H1 (cell line): ENCODE data around the gene MGLL. TPM values are rescaled to one million over a fixed set of nuclear protein-coding genes. Genes with fewer than 3 reads are reported as not detected.

Experiments used
- CTCF ChIA-PET: fragments of 300-600 bp; sonication (Branson Sonifier 250); formaldehyde crosslinking; loops from one replicate; lab custom pipeline; 2021; ENCODE audit not compliant: partially characterized antibody; lab: Charles Lee
- POLR2A ChIA-PET: fragments of 300-600 bp; sonication (Branson Sonifier 250); formaldehyde crosslinking; loops from one replicate; lab custom pipeline; 2021; ENCODE audit warnings: inconsistent platforms; ENCODE audit not compliant: partially characterized antibody; lab: Charles Lee
- DNase-seq, 2 experiments: peaks; one replicate each; pipeline versions ENCODE4 v3.0.0 to v3.0.0-alpha.2; 2010 to 2022; ENCODE audit warnings: low spot score in 2 of 2, low read depth in 1 of 2, mixed read lengths in 1 of 2
- FAIRE-seq: peaks from 2 replicates; lab custom pipeline; 2011; peaks lifted over from hg19 to GRCh38; lab: Jason Lieb, UNC
- H2AFZ ChIP-seq: 2 replicates; pipeline ENCODE4 v1.8.1; 2012; ENCODE audit warnings: low read length, inconsistent platforms
- H2AK5ac ChIP-seq: 2 replicates; pipeline ENCODE4 v1.6.1; 2013; ENCODE audit warnings: low read depth, low read length
- H2BK120ac ChIP-seq: replicated peaks from 2 replicates; pipeline ENCODE3; 2013; ENCODE audit warnings: low read depth, low read length, inconsistent platforms
- H2BK12ac ChIP-seq: 2 replicates; pipeline ENCODE4 v1.6.1; 2013; ENCODE audit warnings: low read depth, low read length
- H2BK15ac ChIP-seq: 2 replicates; pipeline ENCODE4 v1.6.1; 2013; ENCODE audit warnings: low read length
- H2BK20ac ChIP-seq: 2 replicates; pipeline ENCODE4 v1.6.1; 2013; ENCODE audit warnings: low read length
- H2BK5ac ChIP-seq: 2 replicates; pipeline ENCODE4 v1.6.1; 2013; ENCODE audit warnings: low read depth, low read length
- H3K14ac ChIP-seq: 2 replicates; pipeline ENCODE4 v1.6.1; 2013; ENCODE audit warnings: inconsistent platforms; ENCODE audit not compliant: insufficient read length
- H3K18ac ChIP-seq: 2 replicates; pipeline ENCODE4 v1.6.1; 2013; ENCODE audit warnings: low read length; ENCODE audit errors: extremely low read depth
- H3K23ac ChIP-seq: 2 replicates; pipeline ENCODE4 v1.6.1; 2013; ENCODE audit warnings: inconsistent platforms; ENCODE audit not compliant: insufficient read length
- H3K23me2 ChIP-seq: 2 replicates; pipeline ENCODE4 v1.6.1; 2013; ENCODE audit warnings: low read depth, low read length
- H3K27ac ChIP-seq: 2 replicates; pipeline ENCODE4 v1.6.1; 2011; ENCODE audit warnings: low read depth, low read length, inconsistent platforms
- H3K27me3 ChIP-seq, 4 experiments: replicated peaks in 1 of 4; 1 replicate in 1 of 4; 2 replicates in 3 of 4; pipeline versions ENCODE4 v1.6.1 to v1.8.1; 2011 to 2013; ENCODE audit warnings: low read length in 3 of 4, mild to moderate bottlenecking in 3 of 4, inconsistent platforms in 2 of 4, mixed read lengths in 2 of 4, moderate library complexity in 1 of 4; ENCODE audit not compliant: control insufficient read depth in 3 of 4, insufficient read depth in 3 of 4; ENCODE audit errors: extremely low read depth in 1 of 4
- H3K36me3 ChIP-seq, 4 experiments: 2 replicates each; pipeline versions ENCODE4 v1.6.1 to v1.8.1; 2011 to 2013; ENCODE audit warnings: mild to moderate bottlenecking in 4 of 4, low read length in 3 of 4, moderate library complexity in 2 of 4, control low read depth in 1 of 4, inconsistent platforms in 1 of 4; ENCODE audit not compliant: insufficient read depth in 4 of 4, control insufficient read depth in 2 of 4
- H3K4ac ChIP-seq: replicated peaks from 2 replicates; pipeline ENCODE3; 2013; ENCODE audit warnings: low read length, low read depth, mixed read lengths, inconsistent platforms; ENCODE audit not compliant: insufficient read length
- H3K4me1 ChIP-seq, 4 experiments: replicated peaks in 1 of 4; 1 replicate in 1 of 4; 2 replicates in 3 of 4; pipeline versions ENCODE4 v1.6.1 to v1.8.1; 2011 to 2013; ENCODE audit warnings: low read length in 3 of 4, inconsistent platforms in 2 of 4, mixed read lengths in 1 of 4; ENCODE audit not compliant: insufficient read depth in 4 of 4, control insufficient read depth in 3 of 4
- H3K4me2 ChIP-seq, 2 experiments: 2 replicates each; pipeline versions ENCODE4 v1.6.1 to v1.8.1; 2011 to 2013; ENCODE audit warnings: low read depth in 2 of 2, low read length in 2 of 2, control low read depth in 1 of 2, inconsistent platforms in 1 of 2, mild to moderate bottlenecking in 1 of 2; ENCODE audit not compliant: insufficient read depth in 1 of 2
- H3K4me3 ChIP-seq, 4 experiments: fragments of 200-600, 300-600 bp in 1 of 4; sonication (generic), shearing (Covaris generic), sonication (Bioruptor Twin) in 1 of 4; 2 replicates each; pipeline versions ENCODE4 v1.5.1 to v1.8.1; 2011 to 2016; ENCODE audit warnings: low read length in 4 of 4, low read depth in 3 of 4, control low read depth in 2 of 4, inconsistent platforms in 2 of 4, mild to moderate bottlenecking in 2 of 4, mixed read lengths in 1 of 4, moderate library complexity in 1 of 4; ENCODE audit not compliant: insufficient read depth in 2 of 4; ENCODE audit errors: extremely low read depth in 1 of 4
- H3K56ac ChIP-seq: replicated peaks from 2 replicates; pipeline ENCODE3; 2013; ENCODE audit warnings: low read depth, mild to moderate bottlenecking, mixed read lengths, low read length, inconsistent platforms; ENCODE audit not compliant: insufficient read length
- H3K79me1 ChIP-seq: 2 replicates; pipeline ENCODE4 v1.6.1; 2013; ENCODE audit warnings: low read depth, low read length, control low read depth
- H3K79me2 ChIP-seq, 2 experiments: 2 replicates each; pipeline versions ENCODE4 v1.6.1 to v1.8.1; 2012 to 2013; ENCODE audit warnings: low read length in 2 of 2, mild to moderate bottlenecking in 2 of 2, inconsistent platforms in 1 of 2; ENCODE audit not compliant: insufficient read depth in 2 of 2, control insufficient read depth in 1 of 2
- H3K9ac ChIP-seq, 4 experiments: replicated peaks in 1 of 4; 1 replicate in 1 of 4; 2 replicates in 3 of 4; pipeline versions ENCODE4 v1.6.1 to v1.8.1; 2011 to 2013; ENCODE audit warnings: low read depth in 3 of 4, low read length in 3 of 4, control low read depth in 2 of 4, mild to moderate bottlenecking in 2 of 4, moderate library complexity in 2 of 4, inconsistent platforms in 1 of 4; ENCODE audit errors: extremely low read depth in 1 of 4
- H3K9me3 ChIP-seq, 2 experiments: 2 replicates each; pipeline versions ENCODE4 v1.6.1 to v1.8.1; 2012 to 2013; ENCODE audit warnings: mild to moderate bottlenecking in 2 of 2, moderate library complexity in 2 of 2, control low read depth in 1 of 2, inconsistent platforms in 1 of 2, low read depth in 1 of 2, low read length in 1 of 2, mixed read lengths in 1 of 2; ENCODE audit not compliant: insufficient read depth in 2 of 2
- H4K20me1 ChIP-seq, 2 experiments: replicated peaks in 1 of 2; 2 replicates each; pipeline versions ENCODE3 to v1.8.1; 2011 to 2013; ENCODE audit warnings: inconsistent platforms in 2 of 2, low read length in 2 of 2, mild to moderate bottlenecking in 1 of 2; ENCODE audit not compliant: insufficient read depth in 2 of 2, control insufficient read depth in 1 of 2
- H4K5ac ChIP-seq: 2 replicates; pipeline ENCODE4 v1.6.1; 2013; ENCODE audit warnings: low read length, low read depth, mixed read lengths, inconsistent platforms; ENCODE audit not compliant: insufficient read length
- H4K8ac ChIP-seq: 2 replicates; pipeline ENCODE4 v1.8.0; 2013; ENCODE audit warnings: mild to moderate bottlenecking, moderate library complexity, low read length, inconsistent platforms; ENCODE audit not compliant: insufficient read depth; ENCODE audit errors: extremely low read depth
- H4K91ac ChIP-seq: replicated peaks from 2 replicates; pipeline ENCODE3; 2013; ENCODE audit warnings: low read length, mixed read lengths, inconsistent platforms; ENCODE audit not compliant: insufficient read length
- CTCF ChIP-seq, 3 experiments: IDR thresholded peaks; 1 replicate in 2 of 3; 2 replicates in 1 of 3; pipeline versions ENCODE4 v1.5.1 to v1.6.1; 2011; ENCODE audit warnings: low read length in 3 of 3, mild to moderate bottlenecking in 3 of 3, inconsistent platforms in 2 of 3, low read depth in 1 of 3, moderate library complexity in 1 of 3; ENCODE audit not compliant: insufficient read depth in 1 of 3; ENCODE audit errors: control extremely low read depth in 1 of 3
- KDM5A ChIP-seq: fragments of 200-600 bp; IDR thresholded peaks from 2 replicates; pipeline ENCODE4 v1.7.1; 2012; ENCODE audit warnings: mild to moderate bottlenecking, low read length, inconsistent platforms, mixed read lengths
- MAX ChIP-seq: IDR thresholded peaks from 2 replicates; pipeline ENCODE4 v1.6.1; 2012; ENCODE audit warnings: inconsistent platforms
- POLR2AphosphoS5 ChIP-seq: IDR thresholded peaks from 2 replicates; pipeline ENCODE4 v1.6.1; 2011; ENCODE audit warnings: low read depth, low read length
- RAD21 ChIP-seq, 2 experiments: IDR thresholded peaks in 1 of 2; conservative IDR thresholded peaks in 1 of 2; 2 replicates each; pipeline ENCODE4 v1.6.1; 2011; ENCODE audit warnings: low read depth in 2 of 2, low read length in 2 of 2, improper control_type of control experiment in 1 of 2, inconsistent platforms in 1 of 2, mild to moderate bottlenecking in 1 of 2, moderate library complexity in 1 of 2
- RBBP5 ChIP-seq: IDR thresholded peaks from 2 replicates; pipeline ENCODE4 v1.7.1; 2012; ENCODE audit warnings: low read depth, mild to moderate bottlenecking, inconsistent platforms, low read length, moderate library complexity, borderline replicate concordance
- WGBS, 2 experiments: shearing (Covaris generic) in 1 of 2; methylation state at CpG; one replicate each; pipeline versions ENCODE4 v1.1.6 to v1.1.7; 2013 to 2015; ENCODE audit warnings: low lambda C conversion rate in 2 of 2, mixed read lengths in 2 of 2, inconsistent platforms in 1 of 2, low coverage in 1 of 2, missing lambda C conversion rate in 1 of 2; ENCODE audit not compliant: insufficient replicate concordance in 2 of 2, insufficient coverage in 1 of 2, insufficient read length in 1 of 2; ENCODE audit errors: extremely low coverage in 1 of 2, missing lambda C conversion rate in 1 of 2; 5-methylcytosine and 5-hydroxymethylcytosine counted together
- polyA plus RNA-seq, 7 experiments: library from polyadenylated mRNA; depleted of rRNA in 3 of 7; stranded (reverse) in 5 of 7; unstranded in 2 of 7; fragments of >200 nt in 5 of 7; fragments of 200-250 nt in 2 of 7; gene quantifications; 1 replicate in 5 of 7; 2 replicates in 1 of 7; 4 replicates in 1 of 7; pipeline versions ENCODE4 v1.2.1 to v1.2.3, GENCODE V29; 2011 to 2013; ENCODE audit warnings: missing spikeins in 2 of 7, mixed read lengths in 2 of 7
- total RNA-seq: library from RNA; stranded (reverse); fragmentation: NEBNext Ultra II Directional; extraction: Animal tissue kit (Norgen Biotek cat#: 25700); gene quantifications from 2 replicates; pipeline ENCODE4 v1.2.1, GENCODE V29; 2021

Gene MGLL
- total and polyA plus RNA-seq, 2 of the 8 experiments (the other 6 are each of a cell fraction or from before 2014, with no cell fraction given), result 0.05 to 0.34 TPM

GRCh38 chr3:127652246-127652995, 169.9 kb downstream of the MGLL start:
- FAIRE-seq, result peak; percentile 92
- 74% methylated on average over 13 of the region's 13 CpGs; no CpG with 5 or more reads in 1 of the 2 experiments for WGBS, 2 experiments
- TF ChIP-seq POLR2AphosphoS5 (no peak), RBBP5 (no peak), KDM5A (no peak), CTCF (IDR thresholded peaks at IDR 0.05; ENCODE audit: control extremely low read depth in 1 of 3, insufficient read depth in 1 of 3, low read depth in 1 of 3, low read length in 3 of 3) (peak; percentile 68 to 91 (median 88)), RAD21 (IDR thresholded peaks at IDR 0.05 in 1 of 2, conservative IDR thresholded peaks at IDR 0.05 in 1 of 2; ENCODE audit: low read depth in 2 of 2, low read length in 2 of 2) (peak; percentile 89 to 93), MAX (peak; percentile 61)

More at GRCh38 chr3:127652246-127652995, 169.9 kb downstream of the MGLL start:
- H3K14ac ChIP-seq, result no peak overlapping the region
- ChIA-PET POLR2A (interaction anchor here (1.0 to 1.7 kb wide), 4 partner anchors 10 to 39 kb away, joined by 3 read pairs; no protein-coding TSS in a partner anchor), CTCF (interaction anchor here (0.7 to 10.2 kb wide), 25 partner anchors 10 to 308 kb away, joined by 3 to 104 read pairs (median 4); partner anchors contain the start of gene MGLL)
- no peak overlapping the region for H3K23ac ChIP-seq
- no peak overlapping the region for H2AFZ ChIP-seq
- no peak overlapping the region for H3K18ac ChIP-seq
- DNase-seq, result peak in 1 of 2 experiments; percentile 72
- no peaks in the 10 kb centered on the region for H3K4me1 ChIP-seq
- no peak overlapping the region for H3K4ac ChIP-seq
- no peaks in the 10 kb centered on the region for H3K23me2 ChIP-seq
- H2BK5ac ChIP-seq, result no peak overlapping the region; the same call in 1 of the 2 replicates
- H3K9ac ChIP-seq, result no peak overlapping the region
- no peak overlapping the region for H3K4me3 ChIP-seq
- no peaks in the 10 kb centered on the region for H3K79me2 ChIP-seq
- H4K20me1 ChIP-seq, result peaks cover 0 to 3% of the 10 kb centered on the region in 2 experiments
- peaks cover 2% of the 10 kb centered on the region; the same call in 1 of the 2 replicates for H3K79me1 ChIP-seq
- H2BK120ac ChIP-seq, result no peak overlapping the region
- no peak overlapping the region for H4K91ac ChIP-seq
- H4K5ac ChIP-seq, result no peak overlapping the region
- no peak overlapping the region for H2BK20ac ChIP-seq
- no peak overlapping the region for H3K27ac ChIP-seq
- H4K8ac ChIP-seq, result no peak overlapping the region
- no peak overlapping the region for H2BK15ac ChIP-seq
- no peaks in the 10 kb centered on the region for H3K36me3 ChIP-seq
- H3K9me3 ChIP-seq, result no peaks in the 10 kb centered on the region
- H2BK12ac ChIP-seq, result no peak overlapping the region
- H3K56ac ChIP-seq, result no peak overlapping the region
- H2AK5ac ChIP-seq, result no peak overlapping the region
- no peak overlapping the region for H3K4me2 ChIP-seq
- no peaks in the 10 kb centered on the region for H3K27me3 ChIP-seq
